HepG2 (cell line): Measurements from ENCODE around the gene SOX5.

Experiments used
- CHCHD3 ChIP-seq: sonication (generic); formaldehyde crosslinking; IDR thresholded peaks from 2 replicates; pipeline ENCODE4 v1.8.0; 2022; ENCODE audit warnings: mild to moderate bottlenecking, missing genetic modification reagents, moderate library complexity
- DNMT1 ChIP-seq: sonication (generic); formaldehyde crosslinking; IDR thresholded peaks from 2 replicates; pipeline ENCODE4 v1.5.1; 2020; ENCODE audit warnings: mild to moderate bottlenecking, missing genetic modification reagents
- EZH2 ChIP-seq: conservative IDR thresholded peaks from 2 replicates; pipeline ENCODE4 v1.6.1; 2012; ENCODE audit warnings: mild to moderate bottlenecking, low read depth, low read length, moderate library complexity
- HDAC2 ChIP-seq: sonication (generic); formaldehyde crosslinking; IDR thresholded peaks from 2 replicates; pipeline ENCODE4 v1.4.0; 2020; ENCODE audit warnings: missing genetic modification reagents
- NR3C1 ChIP-seq: sonication (generic); formaldehyde crosslinking; IDR thresholded peaks from 2 replicates; pipeline ENCODE4 v1.4.0; 2020; ENCODE audit warnings: missing genetic modification reagents
- RXRA ChIP-seq: sonication (generic); formaldehyde crosslinking; IDR thresholded peaks from 2 replicates; pipeline ENCODE4 v1.5.1; 2020; ENCODE audit warnings: missing genetic modification reagents
- ZFP37 ChIP-seq: sonication (generic); formaldehyde crosslinking; IDR thresholded peaks from 2 replicates; pipeline ENCODE4 v1.4.0; 2020; ENCODE audit warnings: missing genetic modification reagents, borderline replicate concordance
- ZNF232 ChIP-seq: sonication (generic); formaldehyde crosslinking; IDR thresholded peaks from 2 replicates; pipeline ENCODE4 v1.4.0; 2020; ENCODE audit warnings: missing genetic modification reagents, borderline replicate concordance
- ZNF274 ChIP-seq: sonication (generic); formaldehyde crosslinking; IDR thresholded peaks from 2 replicates; pipeline ENCODE4 v1.5.1; 2020; ENCODE audit warnings: mild to moderate bottlenecking, missing genetic modification reagents
- ZNF282 ChIP-seq: fragments of 450-650 bp; IDR thresholded peaks from 2 replicates; pipeline ENCODE4 v1.6.1; 2018; ENCODE audit not compliant: partially characterized antibody
- ZNF350 ChIP-seq: sonication (generic); formaldehyde crosslinking; IDR thresholded peaks from 2 replicates; pipeline ENCODE4 v1.4.0; 2020; ENCODE audit warnings: mild to moderate bottlenecking, low read depth, missing genetic modification reagents, borderline replicate concordance
- TF ChIP-seq, protein P1 (sequence below), 2 experiments: IDR thresholded peaks; 2 replicates each; pipeline ENCODE4 v1.6.1; 2011 to 2012; ENCODE audit warnings: low read length in 2 of 2, borderline replicate concordance in 1 of 2, low read depth in 1 of 2, mild to moderate bottlenecking in 1 of 2, moderate library complexity in 1 of 2
- TF ChIP-seq, protein P2 (sequence below): sonication (generic); formaldehyde crosslinking; IDR thresholded peaks from 2 replicates; pipeline ENCODE4 v1.4.0; 2020; ENCODE audit warnings: missing genetic modification reagents
- TF ChIP-seq, protein P3 (sequence below): sonication (generic); formaldehyde crosslinking; IDR thresholded peaks from 2 replicates; pipeline ENCODE4 v1.5.0; 2020; ENCODE audit warnings: mild to moderate bottlenecking, missing genetic modification reagents, moderate library complexity

DNA sequence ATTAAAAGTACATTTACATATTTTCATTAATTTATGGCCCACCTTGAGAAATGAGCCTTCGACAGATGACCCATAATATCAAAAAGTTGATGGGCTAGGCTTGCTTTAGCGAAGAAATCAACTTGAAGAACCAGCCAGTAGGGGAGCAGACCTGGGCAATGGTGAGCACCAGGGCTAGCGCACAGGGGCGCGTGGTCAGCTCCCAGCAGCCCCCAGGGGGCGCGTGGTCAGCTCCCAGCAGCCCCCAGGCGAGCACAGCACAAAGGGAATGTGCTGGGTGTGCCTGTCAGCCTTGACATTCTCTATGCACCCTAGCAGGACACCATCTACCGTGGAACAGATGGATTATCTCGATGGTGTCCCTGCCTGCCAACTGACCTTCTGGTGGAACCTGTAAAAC lies 15.3 kb upstream of the SOX5 start:
- TF ChIP-seq ZNF274 (CRISPR knock-in tag) (no peak), ZNF232 (CRISPR knock-in tag) (no peak), EZH2 (no peak), CHCHD3 (CRISPR knock-in tag) (no peak), DNMT1 (CRISPR knock-in tag) (no peak), RXRA (CRISPR knock-in tag) (no peak), ZNF282 (no peak), HDAC2 (no peak), ZFP37 (CRISPR knock-in tag) (no peak), NR3C1 (CRISPR knock-in tag) (no peak), ZNF350 (CRISPR knock-in tag) (no peak)
- TF ChIP-seq, protein P1, sequence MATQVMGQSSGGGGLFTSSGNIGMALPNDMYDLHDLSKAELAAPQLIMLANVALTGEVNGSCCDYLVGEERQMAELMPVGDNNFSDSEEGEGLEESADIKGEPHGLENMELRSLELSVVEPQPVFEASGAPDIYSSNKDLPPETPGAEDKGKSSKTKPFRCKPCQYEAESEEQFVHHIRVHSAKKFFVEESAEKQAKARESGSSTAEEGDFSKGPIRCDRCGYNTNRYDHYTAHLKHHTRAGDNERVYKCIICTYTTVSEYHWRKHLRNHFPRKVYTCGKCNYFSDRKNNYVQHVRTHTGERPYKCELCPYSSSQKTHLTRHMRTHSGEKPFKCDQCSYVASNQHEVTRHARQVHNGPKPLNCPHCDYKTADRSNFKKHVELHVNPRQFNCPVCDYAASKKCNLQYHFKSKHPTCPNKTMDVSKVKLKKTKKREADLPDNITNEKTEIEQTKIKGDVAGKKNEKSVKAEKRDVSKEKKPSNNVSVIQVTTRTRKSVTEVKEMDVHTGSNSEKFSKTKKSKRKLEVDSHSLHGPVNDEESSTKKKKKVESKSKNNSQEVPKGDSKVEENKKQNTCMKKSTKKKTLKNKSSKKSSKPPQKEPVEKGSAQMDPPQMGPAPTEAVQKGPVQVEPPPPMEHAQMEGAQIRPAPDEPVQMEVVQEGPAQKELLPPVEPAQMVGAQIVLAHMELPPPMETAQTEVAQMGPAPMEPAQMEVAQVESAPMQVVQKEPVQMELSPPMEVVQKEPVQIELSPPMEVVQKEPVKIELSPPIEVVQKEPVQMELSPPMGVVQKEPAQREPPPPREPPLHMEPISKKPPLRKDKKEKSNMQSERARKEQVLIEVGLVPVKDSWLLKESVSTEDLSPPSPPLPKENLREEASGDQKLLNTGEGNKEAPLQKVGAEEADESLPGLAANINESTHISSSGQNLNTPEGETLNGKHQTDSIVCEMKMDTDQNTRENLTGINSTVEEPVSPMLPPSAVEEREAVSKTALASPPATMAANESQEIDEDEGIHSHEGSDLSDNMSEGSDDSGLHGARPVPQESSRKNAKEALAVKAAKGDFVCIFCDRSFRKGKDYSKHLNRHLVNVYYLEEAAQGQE (IDR thresholded peaks at IDR 0.05; ENCODE audit: borderline replicate concordance in 1 of 2, low read depth in 1 of 2, low read length in 2 of 2): no peak
- TF ChIP-seq, protein P2, sequence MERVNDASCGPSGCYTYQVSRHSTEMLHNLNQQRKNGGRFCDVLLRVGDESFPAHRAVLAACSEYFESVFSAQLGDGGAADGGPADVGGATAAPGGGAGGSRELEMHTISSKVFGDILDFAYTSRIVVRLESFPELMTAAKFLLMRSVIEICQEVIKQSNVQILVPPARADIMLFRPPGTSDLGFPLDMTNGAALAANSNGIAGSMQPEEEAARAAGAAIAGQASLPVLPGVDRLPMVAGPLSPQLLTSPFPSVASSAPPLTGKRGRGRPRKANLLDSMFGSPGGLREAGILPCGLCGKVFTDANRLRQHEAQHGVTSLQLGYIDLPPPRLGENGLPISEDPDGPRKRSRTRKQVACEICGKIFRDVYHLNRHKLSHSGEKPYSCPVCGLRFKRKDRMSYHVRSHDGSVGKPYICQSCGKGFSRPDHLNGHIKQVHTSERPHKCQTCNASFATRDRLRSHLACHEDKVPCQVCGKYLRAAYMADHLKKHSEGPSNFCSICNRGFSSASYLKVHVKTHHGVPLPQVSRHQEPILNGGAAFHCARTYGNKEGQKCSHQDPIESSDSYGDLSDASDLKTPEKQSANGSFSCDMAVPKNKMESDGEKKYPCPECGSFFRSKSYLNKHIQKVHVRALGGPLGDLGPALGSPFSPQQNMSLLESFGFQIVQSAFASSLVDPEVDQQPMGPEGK (CRISPR knock-in tag): no peak
- TF ChIP-seq, protein P3, sequence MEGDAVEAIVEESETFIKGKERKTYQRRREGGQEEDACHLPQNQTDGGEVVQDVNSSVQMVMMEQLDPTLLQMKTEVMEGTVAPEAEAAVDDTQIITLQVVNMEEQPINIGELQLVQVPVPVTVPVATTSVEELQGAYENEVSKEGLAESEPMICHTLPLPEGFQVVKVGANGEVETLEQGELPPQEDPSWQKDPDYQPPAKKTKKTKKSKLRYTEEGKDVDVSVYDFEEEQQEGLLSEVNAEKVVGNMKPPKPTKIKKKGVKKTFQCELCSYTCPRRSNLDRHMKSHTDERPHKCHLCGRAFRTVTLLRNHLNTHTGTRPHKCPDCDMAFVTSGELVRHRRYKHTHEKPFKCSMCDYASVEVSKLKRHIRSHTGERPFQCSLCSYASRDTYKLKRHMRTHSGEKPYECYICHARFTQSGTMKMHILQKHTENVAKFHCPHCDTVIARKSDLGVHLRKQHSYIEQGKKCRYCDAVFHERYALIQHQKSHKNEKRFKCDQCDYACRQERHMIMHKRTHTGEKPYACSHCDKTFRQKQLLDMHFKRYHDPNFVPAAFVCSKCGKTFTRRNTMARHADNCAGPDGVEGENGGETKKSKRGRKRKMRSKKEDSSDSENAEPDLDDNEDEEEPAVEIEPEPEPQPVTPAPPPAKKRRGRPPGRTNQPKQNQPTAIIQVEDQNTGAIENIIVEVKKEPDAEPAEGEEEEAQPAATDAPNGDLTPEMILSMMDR (CRISPR knock-in tag): no peak
